Left ventricle myocardium inferior (tissue), 1 donor: ENCODE measurements around the gene MED22. TPM values are rescaled to one million over a fixed set of nuclear protein-coding genes. Genes with fewer than 3 reads are reported as not detected.

Source experiments
- DNase-seq: peaks from one replicate; pipeline ENCODE4 v3.0.0-alpha.2; 2020
- H3K27ac ChIP-seq: fragments of 200-600 bp; replicated peaks from 2 replicates; pipeline ENCODE4 v1.8.0; 2021
- H3K27me3 ChIP-seq: fragments of 200-600 bp; 2 replicates; pipeline ENCODE4 v1.8.0; 2021; ENCODE audit warnings: low read depth
- H3K36me3 ChIP-seq: fragments of 200-600 bp; 2 replicates; pipeline ENCODE4 v1.8.0; 2021
- H3K4me1 ChIP-seq: fragments of 200-600 bp; 2 replicates; pipeline ENCODE4 v1.8.0; 2021
- H3K4me3 ChIP-seq: fragments of 200-600 bp; 2 replicates; pipeline ENCODE4 v1.8.0; 2021; ENCODE audit warnings: mild to moderate bottlenecking, moderate library complexity
- H3K9me3 ChIP-seq: fragments of 200-600 bp; replicated peaks from 2 replicates; pipeline ENCODE4 v1.8.0; 2021
- CTCF ChIP-seq: fragments of 200-600 bp; IDR thresholded peaks from 2 replicates; pipeline ENCODE4 v1.8.0; 2021; ENCODE audit warnings: antibody characterized with exemption, mild to moderate bottlenecking, borderline replicate concordance
- intact Hi-C: fragments of 100-400 bp; cut with micrococcal nuclease; formaldehyde crosslinking; loops from one replicate; pipeline ENCODE4 v1.11.0; 2022
- total RNA-seq: library from RNA; stranded (reverse); fragmentation: NEBNext Ultra II Directional; extraction: Animal tissue kit (Norgen Biotek cat#: 25700); gene quantifications from one replicate; pipeline ENCODE4 v1.2.1, GENCODE V29; 2021
- donor health status: DM: no; HTN: yes; CAD: no; lungs with severe emphysema.

Gene MED22
- total RNA-seq, 1 donor from 2014 or later = 18.4 TPM

- DNase-seq = no peak
- intact Hi-C loops = no loop called here
- no peak overlapping the region for H3K27ac ChIP-seq
- no peak for TF ChIP-seq CTCF
- H3K4me1 ChIP-seq = peaks cover 78% of the 10 kb centered on the region
- peaks cover 43% of the 10 kb centered on the region for H3K36me3 ChIP-seq
- no peaks in the 10 kb centered on the region for H3K27me3 ChIP-seq
- no peaks in the 10 kb centered on the region for H3K9me3 ChIP-seq
- H3K4me3 ChIP-seq = no peak overlapping the region
These were observed 22.0 kb upstream of the MED22 start for GRCh38 chr9:133369933-133370332.

- H3K4me3 ChIP-seq = no peak overlapping the region
- H3K36me3 ChIP-seq = peaks cover 48% of the 10 kb centered on the region
- DNase-seq = no peak
- no peaks in the 10 kb centered on the region for H3K27me3 ChIP-seq
- intact Hi-C loops = no loop called here
- TF ChIP-seq CTCF = no peak
- no peak overlapping the region for H3K27ac ChIP-seq
- no peaks in the 10 kb centered on the region for H3K9me3 ChIP-seq
- peaks cover 72% of the 10 kb centered on the region for H3K4me1 ChIP-seq
These were observed 21.5 kb upstream of the MED22 start for GRCh38 chr9:133369422-133369821.

GRCh38 chr9:133368249-133368881 lies 20.4 kb upstream of the MED22 start:
- intact Hi-C loops = no loop called here
- no peak overlapping the region for H3K4me3 ChIP-seq

GRCh38 chr9:133367778-133368177 lies 19.8 kb upstream of the MED22 start:
- DNase-seq = no peak
- no peak for TF ChIP-seq CTCF
- H3K27ac ChIP-seq = no peak overlapping the region
- H3K9me3 ChIP-seq = no peaks in the 10 kb centered on the region
- H3K4me1 ChIP-seq = peaks cover 56% of the 10 kb centered on the region
- H3K4me3 ChIP-seq = no peak overlapping the region
- no peaks in the 10 kb centered on the region for H3K27me3 ChIP-seq
- H3K36me3 ChIP-seq = peaks cover 59% of the 10 kb centered on the region
- intact Hi-C loops = no loop called here

More at GRCh38 chr9:133368249-133368881, 20.4 kb upstream of the MED22 start:
- TF ChIP-seq CTCF = no peak
- peaks cover 59% of the 10 kb centered on the region for H3K36me3 ChIP-seq
- H3K27ac ChIP-seq = no peak overlapping the region
- peaks cover 62% of the 10 kb centered on the region for H3K4me1 ChIP-seq
- H3K27me3 ChIP-seq = no peaks in the 10 kb centered on the region
- no peak for DNase-seq
- H3K9me3 ChIP-seq = no peaks in the 10 kb centered on the region

- Histone ChIP-seq H3K9me3 (no peaks in the 10 kb centered on the region), H3K4me3 (no peak overlapping the region), H3K27me3 (no peaks in the 10 kb centered on the region), H3K36me3 (peaks cover 63% of the 10 kb centered on the region), H3K4me1 (peaks cover 50% of the 10 kb centered on the region), H3K27ac (no peak overlapping the region)
- intact Hi-C loops = no loop called here
- no peak for DNase-seq
- TF ChIP-seq CTCF = no peak
These were observed 19.3 kb upstream of the MED22 start for GRCh38 chr9:133367221-133367620.
